GM12874 (cell line): ENCODE data around the gene RGL2.

Source experiments
- TF ChIP-seq, protein P1 (sequence below): IDR thresholded peaks from 2 replicates; pipeline ENCODE4 v1.5.1; 2011; ENCODE audit warnings: low read depth, mild to moderate bottlenecking, control low read depth, low read length, moderate library complexity; ENCODE audit not compliant: insufficient read depth

Gene RGL2

GRCh38 chr6:33295621-33296369, 2.9 kb downstream of the RGL2 start:
- TF ChIP-seq, protein P1, sequence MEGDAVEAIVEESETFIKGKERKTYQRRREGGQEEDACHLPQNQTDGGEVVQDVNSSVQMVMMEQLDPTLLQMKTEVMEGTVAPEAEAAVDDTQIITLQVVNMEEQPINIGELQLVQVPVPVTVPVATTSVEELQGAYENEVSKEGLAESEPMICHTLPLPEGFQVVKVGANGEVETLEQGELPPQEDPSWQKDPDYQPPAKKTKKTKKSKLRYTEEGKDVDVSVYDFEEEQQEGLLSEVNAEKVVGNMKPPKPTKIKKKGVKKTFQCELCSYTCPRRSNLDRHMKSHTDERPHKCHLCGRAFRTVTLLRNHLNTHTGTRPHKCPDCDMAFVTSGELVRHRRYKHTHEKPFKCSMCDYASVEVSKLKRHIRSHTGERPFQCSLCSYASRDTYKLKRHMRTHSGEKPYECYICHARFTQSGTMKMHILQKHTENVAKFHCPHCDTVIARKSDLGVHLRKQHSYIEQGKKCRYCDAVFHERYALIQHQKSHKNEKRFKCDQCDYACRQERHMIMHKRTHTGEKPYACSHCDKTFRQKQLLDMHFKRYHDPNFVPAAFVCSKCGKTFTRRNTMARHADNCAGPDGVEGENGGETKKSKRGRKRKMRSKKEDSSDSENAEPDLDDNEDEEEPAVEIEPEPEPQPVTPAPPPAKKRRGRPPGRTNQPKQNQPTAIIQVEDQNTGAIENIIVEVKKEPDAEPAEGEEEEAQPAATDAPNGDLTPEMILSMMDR = no peak

GRCh38 chr6:33294086-33294823, 4.5 kb downstream of the RGL2 start:
- TF ChIP-seq, protein P1 = no peak

DNA sequence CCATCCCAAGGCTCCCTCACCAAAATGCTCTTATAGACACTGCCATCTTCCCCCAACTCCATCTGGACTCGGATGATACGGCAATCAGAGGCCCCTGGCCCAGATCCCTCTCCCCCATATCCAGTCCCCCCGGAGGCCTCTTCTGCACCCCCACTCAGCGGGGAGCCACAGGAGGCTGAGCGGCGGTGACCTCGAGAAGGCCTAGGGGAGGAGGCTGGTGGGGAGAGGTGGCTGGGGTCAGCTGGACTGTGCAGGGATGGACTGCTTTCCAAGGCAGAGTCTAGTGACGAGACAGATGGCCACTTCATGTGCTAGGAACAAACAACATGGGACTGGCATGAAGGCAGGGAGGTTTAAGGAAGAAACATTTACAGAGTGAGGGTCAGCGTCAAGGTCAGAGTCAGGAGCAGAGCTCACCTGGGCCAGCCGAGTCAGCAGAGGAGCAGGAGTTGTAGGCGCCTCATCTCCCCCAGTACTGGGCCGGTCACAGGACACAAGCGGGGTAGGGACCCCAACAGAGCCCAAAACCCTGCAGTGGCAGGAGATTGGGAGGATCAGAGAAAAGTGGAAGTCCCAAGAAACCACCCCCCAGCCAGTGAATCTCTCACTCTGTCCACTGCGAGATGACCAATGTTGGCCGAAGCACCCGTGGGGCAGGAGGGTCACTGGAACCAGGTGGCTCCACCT, 5.6 kb downstream of the RGL2 start:
- TF ChIP-seq, protein P1 = no peak

DNA sequence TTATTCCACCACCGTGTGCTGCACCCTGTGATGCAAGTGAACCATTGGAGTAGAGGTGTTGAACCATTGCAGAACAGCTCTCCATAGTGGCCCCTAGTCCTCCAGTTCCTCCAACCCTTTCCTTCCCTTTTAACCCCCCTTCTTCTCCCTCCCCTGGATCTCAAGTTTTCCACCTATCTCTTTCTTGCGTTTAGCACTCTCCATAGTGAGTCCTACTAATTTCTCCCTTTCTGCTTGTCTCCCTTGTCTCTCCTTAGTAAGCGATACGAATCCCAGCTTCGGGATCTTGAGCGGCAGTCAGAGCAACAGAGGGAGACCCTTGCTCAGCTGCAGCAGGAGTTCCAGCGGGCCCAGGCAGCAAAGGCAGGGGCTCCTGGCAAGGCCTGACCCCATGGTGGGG, 8.3 kb downstream of the RGL2 start:
- TF ChIP-seq, protein P1 = no peak

GRCh38 chr6:33289784-33290315, 8.9 kb downstream of the RGL2 start:
- TF ChIP-seq, protein P1 = no peak

DNA sequence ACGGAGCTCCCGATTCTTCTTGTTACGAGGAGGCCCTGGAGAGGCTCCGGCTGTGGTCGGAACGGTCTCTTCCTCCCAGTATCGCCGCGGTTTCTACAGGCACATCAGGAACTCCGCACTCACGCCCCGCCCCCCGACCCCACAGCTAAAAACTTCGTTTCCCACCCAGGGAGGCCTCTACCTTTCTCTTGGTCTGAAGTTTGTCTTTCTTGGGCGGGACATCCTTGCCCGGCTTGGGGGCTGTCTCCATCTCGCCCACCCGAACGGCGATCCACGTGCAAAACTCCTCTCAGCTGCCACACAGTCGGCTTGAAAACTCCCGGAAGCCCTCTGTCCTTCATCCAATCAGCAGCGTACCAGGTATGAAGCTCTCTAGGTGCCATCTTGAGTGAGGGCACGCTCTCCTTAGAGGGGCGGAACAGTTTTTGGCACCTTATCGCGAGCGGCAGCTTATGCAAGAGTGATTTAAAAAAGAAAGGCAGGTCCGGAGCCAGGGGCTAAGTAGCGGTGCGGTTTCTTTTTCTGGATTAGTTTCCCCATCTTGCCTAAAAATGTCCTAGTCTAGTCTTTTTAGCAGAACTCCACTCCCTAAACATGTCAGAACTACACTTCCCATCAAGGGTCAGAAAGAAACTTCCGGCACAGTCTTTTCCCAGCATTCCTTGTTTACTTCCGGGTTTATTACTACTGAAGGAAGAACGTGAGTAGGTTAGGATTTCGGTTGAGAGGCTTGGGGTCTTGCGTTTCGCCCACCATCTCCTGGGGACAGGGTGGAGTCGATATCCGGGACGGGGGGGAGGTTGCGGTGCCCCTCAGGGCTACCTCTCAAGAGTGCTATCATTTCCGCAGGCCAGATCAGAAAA, 9.6 kb downstream of the RGL2 start, which contains the start of the genes PFDN6 and WDR46:
PFDN6 (plus strand) TSS at position 681 of the 863 bp plus-strand sequence. CDS start 256 bp downstream, outside the sequence.
WDR46 (minus strand) TSS at position 319 of the 863 bp plus-strand sequence; CDS start at position 250, 69 bp downstream.
- TF ChIP-seq, protein P1 = no peak
